Stimulated activated CD8-positive, alpha-beta memory T cell treated with anti-CD3 and anti-CD28 coated beads, Interleukin-12 subunit alpha, Interleukin-12 subunit beta, amount 100 ng/mL, for 4 hours (primary cell): ENCODE measurements around the gene SF3B4.

Source experiments
- DNase-seq: peaks from one replicate; pipeline ENCODE4 v3.0.0-alpha.2; 2020; ENCODE audit warnings: low read depth

Gene SF3B4

GRCh38 chr1:149933208-149933607 is 5.6 kb upstream of the SF3B4 start:
- no peak for DNase-seq

DNA sequence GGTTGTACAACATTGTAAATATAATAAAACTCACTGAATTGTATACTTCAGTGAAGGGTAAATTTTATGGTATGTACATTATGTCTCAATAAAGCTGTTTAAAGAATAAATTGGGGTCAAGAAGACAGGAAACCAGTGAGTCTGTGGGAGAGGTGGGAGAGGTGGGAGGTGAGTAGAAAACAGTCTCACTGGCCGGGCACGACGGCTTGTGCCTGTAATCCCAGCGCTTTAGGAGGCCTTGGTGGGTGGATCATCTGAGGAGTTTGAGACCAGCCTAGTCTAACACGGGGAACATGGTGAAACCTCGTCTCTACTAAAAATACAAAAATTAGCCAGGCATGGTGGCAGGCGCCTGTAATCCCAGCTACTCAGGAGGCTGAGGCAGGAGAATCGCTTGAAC is 4.9 kb upstream of the SF3B4 start:
- DNase-seq: no peak

DNA sequence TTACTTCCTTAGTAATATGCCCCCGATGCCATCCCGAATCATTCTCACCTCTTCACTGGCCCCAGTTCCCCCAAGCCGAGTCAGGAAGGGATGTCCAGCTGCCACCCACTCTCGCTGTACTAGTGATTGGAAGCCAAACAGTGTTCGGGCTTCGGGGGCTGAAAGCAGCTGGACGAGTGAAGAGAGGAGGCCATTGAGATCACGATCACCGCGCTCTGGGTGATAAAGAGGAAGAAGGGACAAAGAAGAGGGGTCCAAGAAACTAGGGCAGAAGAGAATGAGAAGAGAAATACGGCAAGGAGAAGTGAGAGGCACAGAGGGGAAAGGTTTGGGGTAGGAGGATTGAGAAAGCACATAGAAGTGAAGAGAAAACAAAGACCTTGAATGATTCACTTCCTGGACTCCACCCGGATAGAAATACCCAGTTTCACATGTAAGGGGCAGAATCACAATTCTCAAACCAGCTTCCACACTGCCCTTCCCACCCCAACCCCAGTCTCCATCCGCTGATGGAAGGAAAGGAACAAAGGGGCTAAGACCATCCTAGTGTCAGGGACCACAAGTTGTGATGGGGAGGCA is 3.7 kb upstream of the SF3B4 start:
- DNase-seq: no peak

GRCh38 chr1:149929856-149930255 is 2.3 kb upstream of the SF3B4 start:
- DNase-seq: no peak

DNA sequence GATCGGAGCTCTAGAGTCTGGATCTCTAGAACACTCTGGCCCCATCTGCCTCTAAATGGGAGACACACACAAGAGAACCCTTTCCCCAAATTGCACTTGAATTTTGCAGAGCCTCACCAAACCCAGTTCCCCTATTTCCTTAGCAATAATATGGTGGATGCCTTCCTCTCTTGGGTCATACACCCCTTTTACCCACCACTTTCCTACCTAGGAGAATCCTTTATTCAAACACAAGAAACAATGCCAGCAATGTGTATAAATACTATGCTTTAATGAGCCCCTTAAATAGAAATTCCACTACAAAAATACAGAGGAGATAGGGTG is 760 bp upstream of the SF3B4 start:
- no peak for DNase-seq

DNA sequence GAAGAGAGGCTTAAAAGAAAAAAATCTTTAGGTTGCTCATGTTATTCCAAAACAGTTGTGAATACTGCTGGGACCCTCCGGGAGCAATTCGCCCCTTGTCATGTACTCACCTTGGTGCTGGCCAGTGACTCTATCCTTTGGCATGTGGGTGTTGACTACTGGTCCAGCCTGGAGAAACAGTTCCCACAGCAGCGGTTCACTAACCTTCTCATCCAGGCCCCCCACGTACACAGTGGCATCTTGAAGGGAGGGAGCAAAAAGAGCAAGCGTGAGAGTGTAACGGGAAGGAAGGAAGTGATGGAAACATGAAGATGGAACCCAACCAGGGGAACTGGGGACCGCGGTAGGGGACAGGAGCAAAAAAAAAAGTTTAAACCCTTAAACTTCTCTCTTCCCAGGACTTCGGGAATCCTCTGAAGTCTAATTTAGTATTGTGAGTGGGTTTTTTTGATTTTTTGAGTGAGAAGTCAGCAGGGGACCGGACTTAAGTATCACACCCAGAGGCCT is 494 bp downstream of the SF3B4 start:
- no peak for DNase-seq

DNA sequence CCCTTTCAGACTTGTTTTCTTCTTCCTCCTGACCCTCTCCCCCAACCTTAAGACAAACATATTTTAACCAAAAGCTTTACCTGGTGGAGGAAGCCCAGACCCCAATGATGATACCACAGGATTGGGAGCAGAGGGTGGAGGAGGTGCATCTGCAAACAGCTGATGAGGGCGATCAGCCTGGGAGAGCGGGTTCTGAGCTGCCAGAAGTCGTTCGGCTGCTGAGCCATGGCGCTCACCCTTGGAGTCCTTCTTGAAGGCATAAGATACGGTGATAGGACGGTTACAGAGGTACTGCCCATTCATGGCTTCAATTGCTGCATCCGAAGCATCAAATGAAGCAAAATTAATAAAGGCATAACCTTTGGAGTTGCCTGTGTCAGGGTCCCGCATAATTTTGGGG is 1.3 kb downstream of the SF3B4 start:
- DNase-seq: no peak

GRCh38 chr1:149925751-149926150 is 1.9 kb downstream of the SF3B4 start:
- DNase-seq: no peak

DNA sequence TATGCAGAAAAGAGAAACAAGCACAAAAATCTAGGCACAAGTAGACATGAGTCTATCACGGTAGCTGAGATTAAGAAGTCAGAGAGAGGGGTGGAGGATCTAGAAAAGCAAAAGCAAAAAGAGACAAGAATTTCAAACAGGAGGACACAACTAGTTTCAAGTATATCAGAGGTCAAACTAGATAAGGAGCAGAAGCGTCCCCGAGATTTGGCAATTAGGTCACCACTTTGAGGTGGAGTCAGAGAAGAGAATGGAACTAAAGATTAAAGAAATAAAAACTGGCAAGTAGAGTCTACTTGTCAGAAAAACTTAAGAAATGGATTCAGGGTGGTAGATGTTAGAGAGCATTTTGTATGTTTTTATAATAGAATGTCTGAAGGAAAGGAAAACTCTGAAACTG is 2.3 kb downstream of the SF3B4 start:
- DNase-seq: no peak

GRCh38 chr1:149923626-149924025 is 4.0 kb downstream of the SF3B4 start:
- no peak for DNase-seq

DNA sequence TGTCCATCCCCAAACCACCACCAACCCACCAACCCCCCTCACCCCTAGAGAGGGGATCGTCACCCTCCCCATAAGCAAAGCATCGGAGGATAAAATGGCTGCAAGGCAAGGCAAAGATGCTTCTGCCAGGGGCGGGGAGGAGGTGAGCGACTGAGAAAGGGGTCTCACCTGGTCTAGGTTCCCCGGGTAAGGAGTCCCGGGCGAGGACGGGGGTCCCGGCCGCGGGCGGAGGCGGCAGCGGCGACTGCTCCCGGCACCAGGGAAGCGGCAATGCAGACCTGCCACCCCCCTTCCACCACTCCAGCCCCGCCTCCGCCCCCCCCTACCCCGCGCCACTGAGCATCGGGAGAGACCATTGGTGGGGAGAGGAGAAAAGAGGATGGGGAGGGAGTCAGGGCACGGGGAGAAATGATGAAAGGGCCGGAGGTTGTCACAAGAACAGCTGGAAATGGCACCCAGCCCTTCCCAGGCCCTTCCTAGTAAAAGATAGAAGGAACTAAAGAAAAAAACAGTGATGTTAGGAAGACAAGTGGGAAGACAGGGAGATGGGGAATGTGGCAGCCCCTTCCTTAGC is 9.9 kb downstream of the SF3B4 start, which contains the start of gene SV2A:
Gene SV2A, minus strand, starts transcription at position 274 of the 574 bp plus-strand sequence. CDS start 4,004 bp downstream, outside the sequence.
- DNase-seq: peak; percentile 12

GRCh38 chr1:149916898-149917252 is 10.7 kb downstream of the SF3B4 start:
- no peak for DNase-seq

GRCh38 chr1:149916193-149916897 is 11.3 kb downstream of the SF3B4 start:
- DNase-seq: no peak

DNA sequence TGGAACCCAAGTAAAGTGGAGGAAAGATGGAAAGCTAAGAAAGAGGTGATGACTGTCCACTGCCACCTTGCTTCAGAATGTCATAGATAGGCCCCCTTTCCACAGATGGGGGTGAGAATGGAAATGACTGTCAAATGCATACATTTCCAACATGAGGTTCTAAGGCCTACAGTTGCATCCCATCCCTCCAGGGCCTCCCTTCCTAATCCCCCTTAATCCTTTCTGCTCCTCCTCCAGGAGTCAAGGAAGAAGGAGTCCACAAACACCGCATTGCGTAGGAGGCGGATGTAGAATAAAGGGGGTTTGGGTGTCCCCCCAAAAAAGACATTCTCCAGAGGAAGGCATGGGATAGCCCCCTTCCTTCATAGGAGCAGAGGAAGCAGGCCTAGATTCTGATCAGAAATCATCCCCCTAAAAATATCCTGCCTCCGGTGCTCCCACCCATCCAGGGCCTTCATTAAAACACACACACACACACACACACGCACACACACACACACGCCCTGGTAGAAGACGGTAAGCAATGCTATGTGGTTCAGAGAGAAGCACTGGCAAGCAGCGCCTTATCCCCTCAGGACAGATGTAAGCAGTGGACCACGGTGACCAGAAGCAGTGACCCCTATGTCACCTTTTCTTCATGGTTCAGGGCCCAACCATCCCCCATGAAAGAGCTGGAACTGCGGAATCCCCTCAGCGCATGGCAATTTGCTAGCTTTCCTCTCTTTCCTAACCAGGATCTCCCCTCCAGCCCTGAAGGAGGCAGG is 12.0 kb downstream of the SF3B4 start:
- no peak for DNase-seq

- no peak for DNase-seq
Observed at GRCh38 chr1:149914545-149914944, 13.1 kb downstream of the SF3B4 start.

GRCh38 chr1:149906570-149907075 is 21.0 kb downstream of the SF3B4 start:
- no peak for DNase-seq

DNA sequence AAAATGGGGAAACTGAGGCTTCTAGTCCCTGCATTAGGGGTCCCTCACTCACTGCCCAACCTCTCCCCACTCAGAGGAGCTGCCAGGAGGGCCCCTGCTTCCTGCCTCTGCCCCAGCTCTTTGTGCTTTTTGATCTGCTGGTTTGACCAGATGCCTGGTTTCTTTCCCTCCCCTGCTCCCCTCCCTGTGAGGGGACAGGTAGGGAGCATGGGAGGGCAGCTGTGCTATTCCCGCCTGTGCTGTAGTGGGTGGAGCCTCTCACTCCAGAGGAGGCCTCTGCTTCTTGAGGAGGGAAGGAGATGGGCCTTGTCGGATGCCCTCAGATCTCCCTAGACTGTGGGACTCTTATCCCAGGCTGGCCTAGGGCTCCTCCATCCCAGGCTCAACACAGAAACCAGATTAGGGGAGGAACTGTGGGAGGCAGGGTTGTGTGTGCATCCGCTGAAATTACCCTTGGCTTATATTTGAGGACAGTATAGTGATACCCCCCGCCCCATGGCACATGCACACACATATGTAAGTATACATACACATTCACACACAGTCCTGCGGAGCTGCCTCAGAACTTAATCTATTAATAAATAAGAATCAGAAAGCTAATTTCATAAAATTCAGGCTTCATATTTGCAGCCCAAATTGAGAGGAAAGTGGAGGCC is 23.6 kb downstream of the SF3B4 start:
- DNase-seq: no peak

DNA sequence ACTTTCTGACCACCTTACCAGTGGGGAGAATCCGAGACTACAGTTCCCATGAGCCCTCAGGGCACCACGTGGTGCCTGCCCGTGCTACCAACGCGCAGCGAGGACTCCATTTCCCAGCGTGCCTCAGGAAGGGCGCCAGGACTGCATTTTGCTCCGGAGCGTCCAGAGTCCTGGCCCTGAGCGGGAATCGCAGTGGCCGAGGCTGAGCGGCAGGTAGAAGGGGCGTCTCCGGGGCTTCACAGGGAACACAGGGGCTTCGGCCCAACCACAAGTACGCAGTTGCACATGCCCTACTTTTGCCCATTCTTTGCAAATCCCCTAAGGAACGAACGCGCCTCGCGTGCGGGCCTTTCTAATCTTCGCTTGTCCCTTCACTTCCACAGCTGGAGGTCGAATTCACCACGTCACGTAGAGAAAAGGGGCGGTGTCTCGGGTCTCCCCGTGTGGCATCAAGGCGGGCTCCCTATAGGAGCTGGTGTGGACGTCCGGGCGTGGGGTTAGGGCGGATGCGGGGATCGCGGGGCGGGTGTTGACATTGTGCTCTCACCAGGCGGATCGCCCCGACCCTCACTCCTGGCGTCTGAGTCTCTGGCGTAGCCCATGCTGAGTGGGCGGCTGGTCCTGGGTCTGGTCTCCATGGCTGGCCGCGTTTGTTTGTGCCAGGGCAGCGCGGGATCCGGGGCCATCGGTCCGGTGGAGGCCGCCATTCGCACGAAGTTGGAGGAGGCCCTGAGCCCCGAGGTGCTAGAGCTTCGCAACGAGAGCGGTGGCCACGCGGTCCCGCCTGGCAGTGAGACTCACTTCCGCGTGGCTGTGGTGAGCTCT is 27.9 kb downstream of the SF3B4 start, which contains the start of gene BOLA1:
Gene BOLA1, plus strand, starts transcription at position 109 of the 825 bp plus-strand sequence. Its CDS starts 492 bp downstream, at position 601.
- peak; percentile 69 for DNase-seq

DNA sequence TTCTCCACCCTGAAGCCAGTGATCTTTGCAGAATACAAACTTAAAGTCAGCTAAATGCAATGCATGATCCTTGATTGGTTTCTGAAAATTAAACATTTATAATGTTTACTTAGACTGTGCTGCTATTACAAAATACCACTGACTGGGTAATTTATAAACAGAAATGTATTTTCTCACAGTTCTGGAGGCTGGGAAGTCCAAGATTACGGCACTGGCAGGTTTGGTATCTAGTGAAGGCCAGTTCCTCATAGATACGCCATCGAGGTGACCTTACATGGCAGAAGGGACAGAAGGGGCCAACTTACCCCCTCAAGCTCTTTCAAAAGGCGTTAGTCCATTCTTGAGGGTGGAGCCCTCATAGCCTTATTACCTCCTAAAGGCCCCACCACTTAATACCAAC is 31.0 kb downstream of the SF3B4 start:
- DNase-seq: no peak

DNA sequence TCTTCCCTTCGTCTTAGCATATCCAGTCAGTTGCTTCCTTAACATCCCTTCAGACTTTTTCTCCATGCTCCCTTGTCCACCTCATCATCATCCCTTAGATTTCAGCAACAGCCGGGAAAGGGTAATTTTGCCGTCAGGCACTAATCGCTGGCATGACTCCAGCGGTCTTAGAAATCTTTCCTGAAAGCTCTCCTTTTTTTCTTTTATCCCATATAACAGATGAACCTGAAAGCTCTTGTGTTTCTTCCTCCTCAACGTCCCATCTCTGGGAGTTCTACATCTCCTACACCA is 38.7 kb downstream of the SF3B4 start:
- no peak for DNase-seq

- DNase-seq: peak; percentile 44
Observed at GRCh38 chr1:149888247-149888998, 39.2 kb downstream of the SF3B4 start.
